H7 (cell line): ENCODE results near the gene NEMP1. TPM values are rescaled to one million over a fixed set of nuclear protein-coding genes. Genes with fewer than 3 reads are reported as not detected.
"Not testable (repeated sequence)": the region's sequence is repeated elsewhere in the genome, so short reads cannot be mapped to it uniquely, and the experiment has no call there.

Experiments used
- DNase-seq: peaks from one replicate; pipeline ENCODE4 v3.0.0; 2012
- H3K27me3 ChIP-seq: 2 replicates; pipeline ENCODE4 v1.6.0; 2011; ENCODE audit warnings: mild to moderate bottlenecking, low read length; ENCODE audit not compliant: control insufficient read depth, insufficient read depth
- H3K36me3 ChIP-seq: replicated peaks from 2 replicates; pipeline ENCODE4 v1.5.1; 2011; ENCODE audit warnings: low read length; ENCODE audit not compliant: control insufficient read depth, insufficient read depth
- H3K4me3 ChIP-seq: 2 replicates; pipeline ENCODE4 v1.5.1; 2011; ENCODE audit warnings: low read depth, mild to moderate bottlenecking, control low read depth, low read length, moderate library complexity; ENCODE audit not compliant: insufficient read depth
- total RNA-seq: library from RNA; depleted of rRNA; stranded (reverse); fragments of >200 nt; shearing (Covaris generic); gene quantifications from 2 replicates; pipeline ENCODE4 v1.2.3, GENCODE V29; 2014; rRNA removed

NEMP1 gene
- 22.6 and 30.6 TPM in 2 replicates for total RNA-seq

- DNase-seq, result peak; percentile 97
- peak within 1 kb of the TSS; percentile 85 for H3K4me3 ChIP-seq
- H3K27me3 ChIP-seq, result no peaks in the 10 kb centered on the region
- no peaks in the 10 kb centered on the region; the same call in 1 of the 2 replicates for H3K36me3 ChIP-seq
Measured at GRCh38 chr12:57078519-57079404, at the start of gene NEMP1. NEMP1 (minus strand) TSS chr12:57078791; CDS start chr12:57078745, 46 bp downstream.

DNA sequence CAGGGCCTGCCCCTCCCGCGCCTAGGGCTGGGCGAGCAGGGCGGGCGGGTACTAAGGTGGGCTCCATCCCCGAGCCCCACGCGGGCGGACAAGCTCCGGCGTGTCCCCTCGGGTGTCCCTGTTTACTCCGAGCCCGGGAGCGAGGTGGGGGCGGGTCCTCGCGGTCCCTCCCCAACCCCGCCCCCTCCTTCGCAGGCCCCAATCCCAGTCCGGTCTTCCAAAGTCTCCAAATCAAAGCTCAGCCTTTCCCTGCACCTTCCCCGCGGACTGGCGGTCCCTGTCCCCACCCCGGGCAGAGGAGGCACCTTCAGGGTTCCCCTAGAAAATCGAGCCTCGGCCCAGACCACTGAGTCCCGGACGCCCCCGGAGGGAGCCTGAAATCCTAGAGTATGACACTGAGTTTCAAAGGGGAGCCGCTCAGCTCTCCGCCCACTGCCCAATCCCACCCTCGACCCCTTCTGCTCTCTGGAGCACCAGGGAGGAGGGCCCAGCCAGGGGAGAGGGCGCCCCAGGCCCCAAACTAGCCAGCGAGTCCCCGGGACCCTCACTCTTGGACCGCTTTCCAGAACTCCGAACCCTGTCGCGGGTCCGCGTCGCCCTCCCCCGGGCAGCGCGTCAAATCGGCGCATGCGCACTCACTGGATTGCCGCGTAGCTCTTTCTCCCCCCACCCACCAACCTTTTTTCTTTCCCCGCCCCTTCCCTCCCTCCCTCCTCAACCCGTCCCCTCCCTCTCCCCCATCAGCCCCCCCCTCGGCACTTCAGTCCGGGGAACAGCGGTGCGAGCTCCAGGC lies 49.3 kb upstream of the NEMP1 start, which contains the start of gene LRP1:
Gene LRP1, plus strand, starts transcription at position 758 of the 793 bp plus-strand sequence. CDS start 482 bp downstream, outside the sequence.
- peak; percentile 96 for DNase-seq
- H3K36me3 ChIP-seq, result no peaks in the 10 kb centered on the region
- no peaks in the 10 kb centered on the region for H3K27me3 ChIP-seq
- H3K4me3 ChIP-seq, result peak within 1 kb of the TSS; percentile 87

DNA sequence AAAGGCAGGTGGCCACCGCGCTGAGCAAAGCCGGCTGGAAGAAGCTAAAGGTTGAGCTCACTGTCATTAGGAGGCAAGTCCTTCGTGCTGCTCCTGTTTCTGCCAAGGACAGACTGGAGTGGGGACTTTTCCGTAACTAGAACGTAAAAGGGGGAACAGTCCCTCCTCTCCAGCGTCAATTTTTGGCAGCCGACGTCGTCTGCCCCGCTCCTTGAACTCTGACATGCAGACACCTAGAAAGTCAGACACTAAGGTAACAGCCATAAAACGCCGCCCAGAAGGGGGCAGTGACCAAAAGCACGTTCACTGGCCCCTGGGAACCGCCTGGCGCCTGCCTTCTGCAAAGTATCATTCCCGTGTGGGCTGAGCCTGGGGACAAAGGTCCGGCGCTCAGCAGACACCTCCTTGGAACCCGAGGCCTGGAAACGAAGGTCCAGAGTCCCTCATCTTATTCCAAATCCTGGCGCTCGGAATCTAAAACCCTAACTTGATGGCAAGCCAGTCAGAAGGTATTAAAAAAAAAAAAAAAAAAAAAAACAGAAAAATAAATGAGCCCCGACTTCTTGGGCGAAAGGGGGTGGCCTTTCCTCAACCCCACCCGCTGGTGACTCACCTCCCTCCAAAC lies 48.6 kb upstream of the NEMP1 start:
- Histone ChIP-seq H3K4me3 (peak overlapping the region; percentile 87), H3K27me3 (no peaks in the 10 kb centered on the region), H3K36me3 (no peaks in the 10 kb centered on the region)
- DNase-seq, result peak; percentile 68

DNA sequence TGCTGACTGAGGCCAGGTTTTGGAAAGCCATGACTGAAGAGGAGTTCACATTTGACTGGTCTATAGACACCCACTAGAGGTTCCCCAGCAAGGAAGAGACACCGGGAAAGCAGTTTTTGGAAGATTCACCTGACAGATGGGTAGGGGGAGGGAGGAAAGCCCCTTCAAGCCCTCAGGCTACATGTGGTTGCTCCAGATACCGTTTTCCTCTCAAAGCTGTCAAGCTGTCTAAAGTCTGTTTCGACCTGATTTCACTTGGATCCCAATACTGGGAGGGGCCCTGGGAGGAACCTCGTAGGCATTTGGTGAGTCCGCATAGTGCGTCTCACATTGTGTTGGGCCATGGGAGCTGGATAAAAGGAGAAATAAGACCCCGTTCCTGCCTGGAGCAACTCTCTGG lies 48.0 kb upstream of the NEMP1 start:
- H3K36me3 ChIP-seq, result no peaks in the 10 kb centered on the region
- DNase-seq, result no peak
- H3K27me3 ChIP-seq, result no peaks in the 10 kb centered on the region
- H3K4me3 ChIP-seq, result no peak overlapping the region

- H3K4me3 ChIP-seq, result no peak overlapping the region
- DNase-seq, result no peak
Measured at GRCh38 chr12:57126061-57126460, 47.5 kb upstream of the NEMP1 start.

GRCh38 chr12:57124261-57124877 lies 45.8 kb upstream of the NEMP1 start:
- no peaks in the 10 kb centered on the region for H3K27me3 ChIP-seq
- H3K4me3 ChIP-seq, result no peak overlapping the region
- peak; percentile 87 for DNase-seq

More at GRCh38 chr12:57126061-57126460, 47.5 kb upstream of the NEMP1 start:
- Histone ChIP-seq H3K36me3 (no peaks in the 10 kb centered on the region), H3K27me3 (no peaks in the 10 kb centered on the region)

DNA sequence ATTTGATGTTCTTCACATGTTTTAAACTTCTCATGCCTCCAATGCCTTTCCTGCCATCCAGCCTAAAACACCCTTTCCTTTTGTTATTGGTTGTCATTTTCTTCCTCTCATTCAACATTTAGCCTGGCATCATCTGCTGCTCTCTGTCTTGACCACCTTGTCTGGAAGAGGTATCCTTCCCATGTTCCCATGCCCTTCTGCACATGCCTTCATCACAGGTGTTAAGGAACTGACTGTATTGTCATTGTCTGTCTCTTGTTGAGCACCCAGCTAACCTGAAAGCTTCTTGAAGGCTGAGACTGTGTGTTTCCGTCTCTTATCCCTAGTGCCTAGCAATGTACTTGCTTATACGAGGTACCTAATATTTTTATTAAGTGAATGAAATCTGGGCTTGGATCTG lies 45.2 kb upstream of the NEMP1 start:
- no peak overlapping the region for H3K4me3 ChIP-seq
- no peak for DNase-seq
- H3K27me3 ChIP-seq, result no peaks in the 10 kb centered on the region
- no peaks in the 10 kb centered on the region for H3K36me3 ChIP-seq

More at GRCh38 chr12:57124261-57124877, 45.8 kb upstream of the NEMP1 start:
- H3K36me3 ChIP-seq, result no peaks in the 10 kb centered on the region

GRCh38 chr12:57120718-57121117 lies 42.1 kb upstream of the NEMP1 start:
- not testable (repeated sequence) for H3K4me3 ChIP-seq, H3K27me3 ChIP-seq, H3K36me3 ChIP-seq, DNase-seq

GRCh38 chr12:57119294-57120085 lies 40.9 kb upstream of the NEMP1 start:
- DNase-seq, result no peak
- Histone ChIP-seq H3K27me3 (no peaks in the 10 kb centered on the region), H3K4me3 (no peak overlapping the region), H3K36me3 (no peaks in the 10 kb centered on the region)

- no peak for DNase-seq
- no peak overlapping the region for H3K4me3 ChIP-seq
- no peaks in the 10 kb centered on the region for H3K27me3 ChIP-seq
- no peaks in the 10 kb centered on the region for H3K36me3 ChIP-seq
Measured at GRCh38 chr12:57118711-57119271, 40.2 kb upstream of the NEMP1 start.

DNA sequence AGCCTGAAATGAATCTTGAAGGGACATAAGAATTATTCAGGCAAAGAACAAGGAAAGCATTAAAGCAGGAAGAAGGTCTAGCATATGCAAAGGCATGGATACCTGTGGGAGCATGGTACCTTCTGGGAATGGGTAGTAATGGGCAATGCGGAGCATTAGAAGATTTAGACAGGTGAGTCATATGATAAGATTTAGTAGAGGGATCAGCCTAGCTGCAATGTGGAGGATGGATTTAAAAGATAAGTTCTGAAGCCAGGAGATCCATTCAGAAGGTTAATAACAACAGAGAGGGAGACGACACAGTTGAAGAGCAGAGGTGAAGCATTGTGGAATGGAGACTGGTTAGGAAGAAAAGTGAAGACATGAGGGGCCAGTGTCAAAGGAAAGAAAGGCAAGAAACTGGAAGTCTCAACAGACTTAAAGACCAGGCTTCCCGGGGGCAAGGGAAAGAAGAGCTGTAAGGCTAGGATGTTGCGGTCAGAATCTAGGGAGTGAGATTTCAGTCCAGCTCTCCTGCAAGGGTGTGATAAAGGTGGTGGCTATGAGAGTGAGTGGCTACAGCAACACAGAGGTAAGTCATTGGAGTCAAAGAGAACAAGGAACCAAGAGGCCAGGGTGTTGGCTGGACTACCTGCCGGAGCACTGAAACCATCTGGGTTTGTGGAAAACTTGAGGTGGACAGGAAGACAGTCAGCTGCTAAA lies 38.1 kb upstream of the NEMP1 start:
- no peaks in the 10 kb centered on the region for H3K27me3 ChIP-seq
- no peak for DNase-seq
- H3K36me3 ChIP-seq, result no peaks in the 10 kb centered on the region
- no peak overlapping the region for H3K4me3 ChIP-seq

DNA sequence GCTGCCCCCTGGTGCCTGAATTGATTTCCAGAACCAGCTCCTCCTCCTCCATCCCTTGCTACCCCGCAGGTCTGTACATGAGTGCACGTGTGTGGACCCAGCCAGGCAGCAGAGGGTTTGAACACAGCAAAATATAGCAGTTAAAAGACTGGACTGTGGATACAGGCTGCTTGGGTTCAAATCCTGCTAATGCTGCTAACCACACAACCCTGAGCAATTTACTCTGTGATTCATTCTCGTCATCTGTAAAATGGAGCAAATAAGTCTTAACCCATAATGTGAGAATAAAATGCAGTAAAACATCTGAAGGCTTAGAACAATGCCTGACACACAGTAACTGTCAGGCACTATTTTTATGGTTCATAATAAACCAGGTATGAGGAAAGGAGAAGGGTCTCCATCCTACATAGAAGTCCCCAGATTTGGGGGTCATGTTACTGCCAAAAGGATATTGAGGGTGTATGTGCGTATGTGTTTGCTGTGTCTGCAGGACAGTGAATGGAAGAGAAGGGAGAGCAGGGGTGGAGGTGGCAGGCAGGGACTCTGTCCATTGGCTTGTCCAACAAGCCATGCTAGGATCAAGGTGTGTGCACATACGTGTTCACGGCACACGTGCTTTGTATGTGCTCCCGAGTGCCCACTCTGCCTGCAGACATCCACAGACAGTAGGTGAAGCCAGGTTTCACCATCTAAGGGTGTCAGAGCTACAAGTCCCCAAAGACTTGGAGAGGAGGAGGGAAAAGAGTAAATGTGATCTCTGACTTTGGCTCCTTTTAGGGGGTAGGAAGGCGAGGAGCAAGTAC lies 34.1 kb upstream of the NEMP1 start:
- Histone ChIP-seq H3K4me3 (no peak overlapping the region; the same call in 1 of the 2 replicates), H3K36me3 (no peaks in the 10 kb centered on the region; the same call in 1 of the 2 replicates), H3K27me3 (no peaks in the 10 kb centered on the region)
- DNase-seq, result no peak
